B cell (primary cell): Measurements from ENCODE around the gene PRSS33. TPM values are rescaled to one million over a fixed set of nuclear protein-coding genes. Genes with fewer than 3 reads are reported as not detected.

Source experiments
- ATAC-seq: fragments of 200-7000 bp; cut with Tn5 transposase; one replicate; pipeline ENCODE4 v1.10.0; 2021; ENCODE audit warnings: low read depth, mild to moderate bottlenecking, moderate number of reproducible peaks, moderate library complexity
- CTCF ChIA-PET: fragments of 350-600 bp; sonication (Branson Sonifier 250); formaldehyde crosslinking; loops from one replicate; lab custom pipeline; 2021; ENCODE audit warnings: antibody characterized with exemption, inconsistent platforms; lab: Charles Lee
- POLR2A ChIA-PET: fragments of 350-600 bp; sonication (Branson Sonifier 250); formaldehyde crosslinking; loops from one replicate; lab custom pipeline; 2021; ENCODE audit warnings: antibody characterized with exemption; lab: Charles Lee
- DNase-seq: peaks from one replicate; pipeline ENCODE4 v3.0.0; 2013
- H2AFZ ChIP-seq: 2 replicates; pipeline ENCODE4 v1.6.1; 2012; ENCODE audit warnings: mild to moderate bottlenecking, low read depth, low read length; ENCODE audit not compliant: insufficient read depth, poor library complexity, severe bottlenecking
- H3K27ac ChIP-seq, 2 donors: 1 replicate in 1 of 2; 2 replicates in 1 of 2; pipeline ENCODE4 v1.5.1; 2012 to 2013; ENCODE audit warnings: low read length in 2 of 2, mild to moderate bottlenecking in 2 of 2, moderate library complexity in 1 of 2
- H3K27me3 ChIP-seq, 4 experiments: fragments of 200-600 bp in 1 of 4; sonication (generic) in 1 of 4; replicated peaks in 1 of 4; 1 replicate in 2 of 4; 2 replicates in 2 of 4; pipeline versions ENCODE4 v1.6.1 to v1.7.0; 2013 to 2016; ENCODE audit warnings: low read length in 3 of 4, mild to moderate bottlenecking in 2 of 4, mixed read lengths in 1 of 4, moderate library complexity in 1 of 4; ENCODE audit not compliant: insufficient read depth in 4 of 4, control insufficient read depth in 3 of 4; ENCODE audit errors: control extremely low read depth in 1 of 4
- H3K36me3 ChIP-seq, 2 experiments: replicated peaks in 1 of 2; 1 replicate in 1 of 2; 2 replicates in 1 of 2; pipeline versions ENCODE4 v1.6.1 to v1.7.1; 2013; ENCODE audit warnings: low read length in 1 of 2; ENCODE audit not compliant: insufficient read depth in 2 of 2, control insufficient read depth in 1 of 2; ENCODE audit errors: control extremely low read depth in 1 of 2, extremely low read depth in 1 of 2
- H3K4me1 ChIP-seq, 2 donors: fragments of 200-600 bp in 1 of 2; sonication (generic) in 1 of 2; 1 replicate in 1 of 2; 2 replicates in 1 of 2; pipeline versions ENCODE4 v1.5.1 to v1.6.1; 2013 to 2017; ENCODE audit warnings: low read length in 2 of 2; ENCODE audit not compliant: control insufficient read depth in 2 of 2, insufficient read depth in 2 of 2
- H3K4me2 ChIP-seq: replicated peaks from 2 replicates; pipeline ENCODE3; 2012; ENCODE audit warnings: mild to moderate bottlenecking, low read depth, low read length; ENCODE audit not compliant: poor library complexity, severe bottlenecking
- H3K4me3 ChIP-seq, 5 experiments: fragments of 200-600 bp in 1 of 5; sonication (generic) in 1 of 5; 1 replicate in 3 of 5; 2 replicates in 2 of 5; pipeline versions ENCODE4 v1.5.1 to v1.7.0; 2011 to 2016; ENCODE audit warnings: low read length in 4 of 5, mild to moderate bottlenecking in 4 of 5, low read depth in 2 of 5, control low read depth in 1 of 5, moderate library complexity in 1 of 5; ENCODE audit not compliant: insufficient read depth in 1 of 5; ENCODE audit errors: control extremely low read depth in 1 of 5, extremely low read depth in 1 of 5
- H3K79me2 ChIP-seq: fragments of 200-600 bp; sonication (generic); one replicate; pipeline ENCODE4 v1.6.0; 2016; ENCODE audit warnings: low read length; ENCODE audit not compliant: control insufficient read depth, insufficient read depth
- H3K9ac ChIP-seq: fragments of 200-600 bp; sonication (generic); 2 replicates; pipeline ENCODE4 v1.6.1; 2017; ENCODE audit warnings: mild to moderate bottlenecking, low read length, moderate library complexity
- H3K9me3 ChIP-seq, 3 donors: one replicate each; pipeline versions ENCODE4 v1.6.1 to v1.7.1; 2013; ENCODE audit warnings: low read length in 2 of 3; ENCODE audit not compliant: control insufficient read depth in 2 of 3, insufficient read depth in 1 of 3; ENCODE audit errors: control extremely low read depth in 1 of 3
- H4K20me1 ChIP-seq: 2 replicates; pipeline ENCODE4 v1.6.0; 2012; ENCODE audit warnings: mild to moderate bottlenecking, low read length; ENCODE audit not compliant: insufficient read depth, control insufficient read depth, poor library complexity, severe bottlenecking
- H3K27ac Mint-ChIP-seq: one replicate; pipeline ENCODE4 v1.8.0; 2021; ENCODE audit warnings: mixed read lengths
- H3K27me3 Mint-ChIP-seq: one replicate; pipeline ENCODE4 v1.8.0; 2021; ENCODE audit warnings: mixed read lengths
- H3K4me1 Mint-ChIP-seq: one replicate; pipeline ENCODE4 v1.8.0; 2021; ENCODE audit warnings: mixed read lengths
- H3K4me3 Mint-ChIP-seq: one replicate; pipeline ENCODE4 v1.8.0; 2021; ENCODE audit warnings: mixed read lengths
- H3K9me3 Mint-ChIP-seq: one replicate; pipeline ENCODE4 v1.8.0; 2022; ENCODE audit warnings: mixed read lengths; ENCODE audit not compliant: insufficient read depth
- CTCF ChIP-seq: fragments of 200-600 bp; IDR thresholded peaks from one replicate; pipeline ENCODE4 v1.8.0; 2022; ENCODE audit warnings: antibody characterized with exemption, mild to moderate bottlenecking
- EZH2 ChIP-seq: IDR thresholded peaks from 2 replicates; pipeline ENCODE4 v1.6.1; 2012; ENCODE audit warnings: borderline replicate concordance, low read depth, mild to moderate bottlenecking, moderate library complexity, low read length; ENCODE audit not compliant: insufficient read depth, poor library complexity, severe bottlenecking
- WGBS: methylation state at CpG from one replicate; pipeline ENCODE4 v1.1.5; 2013; ENCODE audit warnings: missing lambda C conversion rate; ENCODE audit not compliant: insufficient coverage; 5-methylcytosine and 5-hydroxymethylcytosine counted together
- intact Hi-C: fragments of 100-400 bp; cut with micrococcal nuclease; formaldehyde crosslinking; loops from one replicate; pipeline ENCODE4 v1.10.0; 2022
- polyA plus RNA-seq: library from polyadenylated mRNA; depleted of rRNA; stranded (reverse); fragments of >200 nt; gene quantifications from 2 replicates; pipeline ENCODE4 v1.2.3, GENCODE V29; 2012
- total RNA-seq, 2 donors: library from RNA; stranded (reverse); fragments of 120-200 nt in 1 of 2; gene quantifications; 1 replicate in 1 of 2; 2 replicates in 1 of 2; pipeline versions ENCODE4 v1.2.3 to v1.2.4, GENCODE V29; 2013 to 2022

PRSS33 gene
- total and polyA plus RNA-seq, 2 donors (not counting 1 experiment from before 2014, with no cell fraction given), result not detected

DNA sequence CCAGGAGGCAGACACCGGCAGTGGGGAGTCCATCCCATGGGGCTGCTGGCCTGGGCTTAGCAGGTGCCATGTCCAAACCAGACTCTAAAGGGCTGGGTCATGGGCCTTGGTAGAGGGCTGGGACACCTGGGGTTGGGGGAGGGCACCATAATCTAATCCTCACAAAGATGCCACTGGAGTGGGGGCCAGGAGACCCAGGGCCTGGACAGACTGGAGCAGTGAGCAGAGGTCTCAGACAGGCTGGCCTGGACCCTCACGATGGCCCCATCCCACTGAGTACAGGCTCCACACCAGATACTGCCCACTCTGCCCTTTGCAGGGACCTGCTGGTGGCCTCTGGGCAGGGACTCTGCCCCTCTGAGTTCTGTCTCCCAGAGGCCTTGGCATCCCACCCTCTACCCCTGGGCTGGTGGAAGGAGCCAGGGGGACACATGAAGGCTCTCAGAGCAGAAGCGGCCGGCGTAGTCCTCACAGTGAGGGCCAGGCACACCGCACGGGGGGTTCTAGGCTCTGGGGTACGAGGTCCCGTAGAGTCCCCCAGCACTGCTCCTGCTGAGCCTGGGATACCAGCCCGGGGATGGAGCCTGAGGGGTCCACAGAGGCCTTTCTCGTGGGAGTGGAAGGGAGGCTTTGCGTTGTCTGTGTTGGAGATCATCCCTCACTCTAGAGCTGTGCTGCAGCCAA, 44.9 kb downstream of the PRSS33 start:
- Histone ChIP-seq H3K4me1 (no peaks in the 10 kb centered on the region), H3K79me2 (no peaks in the 10 kb centered on the region), H3K27ac (no peak overlapping the region), H3K4me3 (no peak overlapping the region), H3K9me3 (no peaks in the 10 kb centered on the region), H3K27me3 (peaks cover 0 to 6% (median 0%) of the 10 kb centered on the region in 4 experiments), H3K9ac (no peak overlapping the region), H4K20me1 (no peaks in the 10 kb centered on the region), H2AFZ (no peak overlapping the region), H3K36me3 (no peaks in the 10 kb centered on the region), H3K4me2 (no peak overlapping the region)
- H3K4me1 Mint-ChIP-seq, result no peaks in the 10 kb centered on the region
- CTCF ChIA-PET, result no interaction called here
- POLR2A ChIA-PET, result no interaction called here
- intact Hi-C loops, result no loop called here
- DNase-seq (no peak), ATAC-seq (no peak)
- no peaks in the 10 kb centered on the region for H3K9me3 Mint-ChIP-seq
- H3K27me3 Mint-ChIP-seq, result no peaks in the 10 kb centered on the region
- H3K4me3 Mint-ChIP-seq, result no peak overlapping the region
- no peak for TF ChIP-seq EZH2
- TF ChIP-seq CTCF, result no peak
- H3K27ac Mint-ChIP-seq, result no peak overlapping the region
- WGBS, result 94% methylated on average over 11 of the region's 12 CpGs

DNA sequence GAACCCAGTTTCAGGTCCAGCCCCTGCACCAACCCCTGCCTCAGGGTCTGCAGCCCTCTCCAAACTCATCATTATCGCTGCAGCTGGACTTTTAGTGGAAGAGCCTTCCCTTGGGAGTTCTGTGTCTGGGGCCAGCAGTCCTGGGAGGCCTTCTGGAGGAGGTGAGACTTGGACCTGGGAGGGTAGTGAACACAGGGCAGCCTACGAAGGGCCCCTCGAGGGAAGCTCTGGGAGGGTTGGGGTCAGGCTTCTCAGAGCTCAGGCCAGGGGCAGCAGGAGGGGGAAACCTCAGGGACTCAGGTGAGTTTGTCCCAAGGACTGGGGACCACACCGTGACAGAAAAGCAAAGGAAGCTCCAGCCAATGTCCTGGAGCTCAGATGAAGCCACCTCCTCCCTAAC, 46.2 kb downstream of the PRSS33 start:
- no peak overlapping the region for H3K9ac ChIP-seq
- 100% methylated on average over 3 of the region's 4 CpGs for whole genome bisulfite sequencing
- H3K4me3 Mint-ChIP-seq, result no peak overlapping the region

More for the DNA sequence above, 46.2 kb downstream of the PRSS33 start:
- ATAC-seq (no peak), DNase-seq (no peak)
- Histone ChIP-seq H3K79me2 (no peaks in the 10 kb centered on the region), H3K9me3 (no peaks in the 10 kb centered on the region), H3K4me1 (no peaks in the 10 kb centered on the region), H3K4me2 (no peak overlapping the region), H3K4me3 (no peak overlapping the region), H3K27ac (no peak overlapping the region), H4K20me1 (no peaks in the 10 kb centered on the region), H3K27me3 (peaks cover 0 to 6% (median 0%) of the 10 kb centered on the region in 4 experiments), H2AFZ (no peak overlapping the region), H3K36me3 (no peaks in the 10 kb centered on the region)
- TF ChIP-seq CTCF (no peak), EZH2 (no peak)
- intact Hi-C loops, result no loop called here
- ChIA-PET CTCF (interaction anchor here (0.6 to 0.7 kb wide), 2 partner anchors 186 to 439 kb away, joined by 3 read pairs; no protein-coding TSS in a partner anchor), POLR2A (no interaction called here)
- H3K4me1 Mint-ChIP-seq, result no peaks in the 10 kb centered on the region
- H3K9me3 Mint-ChIP-seq, result no peaks in the 10 kb centered on the region
- no peak overlapping the region for H3K27ac Mint-ChIP-seq
- H3K27me3 Mint-ChIP-seq, result no peaks in the 10 kb centered on the region
